HG02852 (cell line): ENCODE results near the gene BEST2.
A peak's percentile ranks its signal among the peaks of the same experiment; 100 is the strongest.
"Not testable (repeated sequence)": the region's sequence is repeated elsewhere in the genome, so short reads cannot be mapped to it uniquely, and the experiment has no call there.

Experiments
- ATAC-seq: cut with Tn5 transposase; IDR thresholded peaks from one replicate; pipeline ENCODE4 v1.9.1; 2021; ENCODE audit warnings: mild to moderate bottlenecking, moderate library complexity; ENCODE audit not compliant: unreplicated experiment

BEST2 gene

DNA sequence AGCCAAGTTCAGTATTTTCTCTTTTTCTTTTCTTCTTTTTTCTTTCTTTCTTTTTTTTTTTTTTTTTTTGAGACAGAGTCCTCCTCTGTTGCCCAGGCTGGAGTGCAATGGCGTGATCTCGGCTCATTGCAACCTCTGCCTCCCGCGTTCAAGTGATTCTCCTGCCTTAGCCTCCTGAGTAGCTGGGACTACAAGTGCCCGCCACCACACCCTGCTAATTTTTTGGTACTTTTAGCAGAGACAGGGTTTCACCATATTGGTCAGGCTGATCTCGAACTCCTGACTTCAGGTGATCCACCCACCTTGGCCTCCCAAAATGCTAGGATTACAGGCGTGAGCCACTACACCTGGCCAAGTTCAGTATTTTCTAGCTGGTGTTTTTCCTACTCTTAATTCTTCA, 46.0 kb downstream of the BEST2 start:
- not testable (repeated sequence) for ATAC-seq

DNA sequence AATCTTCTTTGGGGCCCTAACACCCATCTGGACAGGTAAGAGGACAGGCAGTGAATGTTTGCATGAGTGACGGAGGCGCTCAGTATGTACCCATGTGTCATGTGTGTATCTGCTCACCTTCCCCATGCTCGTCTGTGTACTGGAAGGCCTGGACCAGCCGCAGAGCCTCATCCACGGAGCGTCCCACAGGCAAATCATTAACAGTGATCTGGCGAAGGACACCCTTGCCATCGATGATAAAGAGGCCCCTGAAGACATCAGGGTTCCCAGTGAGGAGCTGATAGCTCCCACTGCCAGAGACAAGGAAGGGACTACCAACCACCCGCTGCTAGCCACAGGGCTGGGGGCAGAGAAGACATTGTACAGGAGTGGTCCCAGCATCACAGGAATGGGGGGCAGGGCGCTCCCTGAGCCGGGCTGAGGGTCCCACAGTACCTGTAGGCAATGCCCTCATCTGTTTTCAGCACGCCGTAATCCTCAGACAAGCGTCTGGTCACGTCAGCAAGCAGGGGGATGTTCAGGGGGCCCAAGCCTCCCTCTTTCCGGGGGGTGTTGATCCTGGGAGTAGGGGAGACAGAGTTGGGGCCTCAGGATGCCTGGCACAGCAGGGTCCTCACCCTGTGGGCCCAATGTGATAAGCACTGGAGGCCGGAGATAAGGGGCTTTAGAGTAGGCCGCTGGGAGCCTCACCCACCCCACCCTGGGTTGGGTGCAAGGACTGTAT, 48.3 kb downstream of the BEST2 start:
- no peak for ATAC-seq

DNA sequence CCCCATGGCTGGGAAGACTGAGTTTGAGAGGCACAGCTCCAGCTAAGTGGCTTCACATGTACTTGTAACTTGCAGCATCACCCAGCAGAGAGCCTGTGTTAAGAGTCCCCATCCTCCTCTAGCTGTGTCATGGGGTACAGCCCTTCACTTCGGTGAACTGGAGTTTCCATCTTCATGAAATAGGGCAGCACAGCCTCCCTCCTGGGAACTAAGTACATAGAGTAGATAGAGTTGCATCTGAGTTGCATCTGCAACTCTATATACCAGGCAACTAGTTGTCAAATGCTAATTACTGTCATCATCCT, 48.8 kb downstream of the BEST2 start:
- no peak for ATAC-seq

DNA sequence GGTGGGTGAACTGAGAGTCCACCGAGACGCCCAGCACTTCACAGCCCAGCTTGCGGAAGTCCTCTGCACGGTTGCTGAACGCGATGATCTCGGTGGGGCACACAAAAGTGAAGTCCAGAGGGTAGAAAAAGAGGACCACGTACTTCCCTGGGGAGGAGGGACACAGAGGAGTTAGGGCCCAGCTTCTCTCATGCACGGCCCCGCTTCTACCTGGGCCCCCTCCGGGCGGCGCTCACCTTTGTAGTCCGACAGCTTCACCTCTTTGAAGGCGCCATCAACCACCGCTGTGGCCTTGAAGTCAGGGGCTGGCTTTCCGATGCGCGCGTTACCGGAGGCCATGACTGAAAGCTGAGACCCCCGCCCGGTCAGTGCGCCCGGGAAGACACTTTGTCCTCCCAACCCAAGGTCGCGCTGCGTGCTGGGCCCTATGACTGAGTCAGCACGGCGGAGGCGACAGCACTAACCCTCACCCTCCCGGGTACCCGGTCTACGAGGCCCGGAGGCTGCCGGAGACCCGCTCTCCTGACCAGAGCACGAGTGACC, 49.4 kb downstream of the BEST2 start:
- ATAC-seq = no peak

DNA sequence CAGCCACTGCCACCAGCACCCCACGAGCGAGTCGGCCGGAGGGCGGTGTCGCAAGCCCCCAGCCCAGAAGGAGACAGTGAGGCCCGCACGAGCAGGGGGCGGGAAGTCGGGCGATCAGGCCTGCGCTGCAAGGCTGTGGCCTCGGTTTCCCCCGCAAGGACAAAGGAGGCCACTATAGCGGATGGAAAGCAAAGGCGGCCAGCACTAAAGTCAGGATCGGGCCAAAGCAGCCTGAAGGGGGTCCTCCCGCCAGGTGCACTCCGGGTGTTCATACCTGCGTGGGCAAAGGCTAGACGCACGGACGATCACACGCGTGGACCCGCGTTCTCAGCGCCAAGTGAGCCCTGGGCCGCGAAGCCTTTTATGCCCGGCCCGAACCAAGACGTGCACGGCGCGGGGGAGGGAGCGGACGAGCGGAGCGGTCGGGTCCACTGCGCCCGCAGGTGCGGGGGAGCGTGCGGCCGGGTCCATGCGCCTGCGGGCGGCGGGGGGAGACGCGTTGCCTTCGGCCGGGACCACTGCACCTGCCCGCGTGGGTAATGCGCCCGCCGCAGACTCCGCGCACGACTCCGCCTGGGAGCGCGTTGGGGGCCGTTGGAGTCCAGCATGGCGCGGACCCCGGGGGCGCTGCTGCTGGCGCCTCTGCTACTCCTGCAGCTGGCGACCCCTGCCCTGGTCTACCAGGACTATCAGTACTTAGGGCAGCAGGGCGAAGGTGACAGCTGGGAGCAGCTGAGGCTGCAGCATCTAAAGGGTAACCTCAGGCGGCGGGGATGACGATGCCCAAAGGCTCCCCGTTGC, 50.1 kb downstream of the BEST2 start, which contains the start of the genes PRDX2 and THSD8:
Gene PRDX2, minus strand, starts transcription at position 335 of the 801 bp plus-strand sequence. CDS start 539 bp downstream, outside the sequence.
Gene THSD8, plus strand, starts transcription at position 604 of the 801 bp plus-strand sequence. Its CDS starts 3 bp downstream, at position 607.
- ATAC-seq = no peak

DNA sequence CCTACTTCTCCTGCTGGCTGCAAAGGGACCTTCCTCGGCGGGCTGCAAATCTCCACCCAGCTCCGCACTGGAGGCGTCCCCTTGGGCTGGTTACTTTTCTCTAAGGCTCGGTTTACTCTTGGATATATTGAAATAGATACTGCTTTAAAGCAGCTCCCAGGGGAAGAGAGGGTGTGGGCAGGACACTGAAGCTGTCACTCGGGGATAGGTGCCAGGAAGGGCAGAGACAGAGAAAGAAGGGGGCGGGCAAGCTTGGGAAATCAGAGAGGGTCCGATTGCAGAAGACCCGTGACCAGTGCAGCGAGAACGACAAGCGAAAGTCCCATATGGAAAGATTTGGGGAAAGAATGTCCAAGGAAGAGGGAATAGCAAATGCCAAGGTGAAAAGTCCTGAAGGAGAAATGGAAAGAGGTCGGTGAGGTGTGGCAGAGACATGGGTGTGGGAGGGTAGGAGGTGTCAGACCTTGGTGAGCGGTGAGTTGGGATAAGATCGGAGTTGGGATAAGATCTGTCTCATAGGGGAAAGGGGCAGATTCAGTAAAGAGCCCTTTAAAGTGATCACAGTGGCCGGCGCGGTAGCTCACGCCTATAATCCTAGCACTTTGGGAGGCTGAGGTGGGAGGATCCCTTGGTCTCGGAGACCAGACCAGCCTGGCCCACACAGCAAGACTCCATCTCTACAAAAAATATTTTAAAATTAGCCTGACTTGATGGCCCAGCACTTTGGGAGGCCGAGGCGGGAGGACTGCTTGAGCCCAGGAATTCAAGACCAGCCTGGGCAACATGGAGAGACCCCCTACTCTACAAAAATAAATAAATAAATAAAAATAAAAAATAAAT, 50.9 kb downstream of the BEST2 start:
- no peak for ATAC-seq

DNA sequence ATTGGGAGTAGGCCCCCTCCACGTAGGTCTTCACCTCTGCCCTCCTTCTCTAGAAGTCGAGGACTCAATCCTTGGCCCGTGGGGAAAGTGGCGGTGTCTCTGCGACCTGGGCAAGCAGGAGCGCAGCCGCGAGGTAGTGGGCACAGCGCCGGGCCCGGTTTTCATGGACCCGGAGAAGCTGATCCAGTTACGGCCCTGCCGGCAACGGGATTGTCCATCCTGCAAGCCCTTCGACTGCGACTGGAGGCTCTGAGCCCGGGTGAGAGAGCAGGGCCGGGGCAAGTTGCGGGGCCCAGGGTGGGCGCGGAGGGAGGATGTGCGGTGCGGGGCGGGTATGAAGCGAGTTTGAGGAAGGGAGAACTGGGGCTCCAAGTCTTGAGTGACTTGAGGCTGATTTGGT, 52.5 kb downstream of the BEST2 start:
- no peak for ATAC-seq

DNA sequence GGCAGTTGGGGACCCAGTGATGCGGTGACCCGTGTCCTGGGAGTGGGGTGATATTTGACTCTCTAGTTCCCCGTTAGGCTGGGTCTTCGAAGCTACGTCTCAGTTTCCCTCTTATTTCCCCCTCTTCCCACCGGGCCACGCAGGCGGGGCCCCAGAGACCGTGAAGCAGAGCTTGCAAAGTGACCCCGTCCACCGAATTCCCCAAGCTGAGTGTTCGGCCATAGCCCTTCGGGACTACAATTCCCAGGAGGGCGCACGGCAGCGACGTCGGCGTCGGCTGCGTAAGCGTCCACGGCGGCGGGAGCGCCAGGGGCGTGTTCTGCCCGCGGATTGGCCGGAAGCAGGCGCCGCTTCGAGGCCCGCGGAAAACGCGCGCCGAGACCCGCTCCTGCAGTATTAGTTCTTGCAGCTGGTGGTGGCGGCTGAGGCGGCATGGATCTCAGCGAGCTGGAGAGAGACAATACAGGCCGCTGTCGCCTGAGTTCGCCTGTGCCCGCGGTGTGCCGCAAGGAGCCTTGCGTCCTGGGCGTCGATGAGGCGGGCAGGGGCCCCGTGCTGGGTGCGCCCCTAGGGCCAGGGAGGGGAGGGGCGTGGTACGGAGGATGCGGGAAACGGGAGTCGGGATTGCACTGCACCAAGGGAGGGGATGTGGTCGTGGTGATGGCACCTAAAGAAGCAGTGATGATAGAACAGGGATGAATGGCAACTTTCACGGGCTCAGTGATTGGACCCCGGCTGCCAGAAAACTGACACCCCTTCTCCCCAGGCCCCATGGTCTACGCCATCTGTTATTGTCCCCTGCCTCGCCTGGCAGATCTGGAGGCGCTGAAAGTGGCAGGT, 54.9 kb downstream of the BEST2 start, which contains the start of gene RNASEH2A:
Gene RNASEH2A, plus strand, starts transcription at position 343 of the 840 bp plus-strand sequence. Its CDS starts 90 bp downstream, at position 433.
- ATAC-seq = peak; percentile 80
